GM18526 (cell line): ENCODE results near the gene MCRIP1.

Source experiments
- POLR2A ChIP-seq: IDR thresholded peaks from 3 replicates; pipeline ENCODE4 v1.6.1; 2011; ENCODE audit not compliant: insufficient read length; ENCODE audit errors: extremely low read depth

The MCRIP1 gene

DNA sequence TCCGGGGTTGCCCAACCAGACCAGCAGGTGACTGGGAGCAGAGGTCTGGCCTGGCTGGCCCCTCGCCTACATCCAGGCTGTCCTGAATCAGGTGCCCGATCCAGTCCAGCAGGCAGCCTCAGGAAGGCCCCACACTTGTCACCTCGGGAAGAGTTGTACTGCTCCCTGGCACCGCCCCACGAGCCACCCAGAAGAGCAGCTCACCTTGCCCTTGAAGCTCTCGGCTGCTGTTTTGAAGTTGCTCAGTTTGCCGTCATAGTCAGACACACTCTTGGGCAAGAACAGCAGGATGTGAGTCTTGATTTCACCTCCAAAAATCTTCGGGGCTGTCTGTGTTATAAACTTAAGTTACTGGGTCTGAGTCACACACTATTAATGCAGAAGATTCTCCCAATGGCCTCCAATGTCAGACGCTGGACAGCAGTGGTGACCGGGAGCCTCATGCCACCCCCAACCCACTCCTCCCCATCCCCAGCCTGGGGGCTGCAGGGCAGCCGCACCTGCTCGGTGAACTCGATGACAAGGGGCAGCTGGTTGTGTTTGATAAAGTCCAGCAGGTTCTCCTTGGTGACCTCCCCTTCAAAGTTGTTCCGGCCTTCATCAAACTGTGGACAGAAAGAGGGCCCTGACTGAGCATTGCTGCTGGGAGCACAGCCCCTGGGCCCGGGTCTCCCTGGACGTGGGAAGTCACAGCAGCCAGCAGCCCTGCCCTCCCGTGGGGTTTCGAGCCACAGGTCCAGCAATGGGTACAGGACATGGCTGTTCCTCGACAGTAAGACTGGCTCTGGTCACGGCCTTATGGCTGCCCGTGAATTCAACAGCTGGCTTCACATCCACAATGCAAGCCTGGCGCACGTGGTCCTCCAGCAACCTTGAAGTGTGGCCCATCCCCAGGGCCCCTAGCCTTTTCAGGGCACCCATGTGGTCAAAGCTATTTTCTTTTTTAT, 13.9 kb upstream of the MCRIP1 start:
- no peak for TF ChIP-seq POLR2A

DNA sequence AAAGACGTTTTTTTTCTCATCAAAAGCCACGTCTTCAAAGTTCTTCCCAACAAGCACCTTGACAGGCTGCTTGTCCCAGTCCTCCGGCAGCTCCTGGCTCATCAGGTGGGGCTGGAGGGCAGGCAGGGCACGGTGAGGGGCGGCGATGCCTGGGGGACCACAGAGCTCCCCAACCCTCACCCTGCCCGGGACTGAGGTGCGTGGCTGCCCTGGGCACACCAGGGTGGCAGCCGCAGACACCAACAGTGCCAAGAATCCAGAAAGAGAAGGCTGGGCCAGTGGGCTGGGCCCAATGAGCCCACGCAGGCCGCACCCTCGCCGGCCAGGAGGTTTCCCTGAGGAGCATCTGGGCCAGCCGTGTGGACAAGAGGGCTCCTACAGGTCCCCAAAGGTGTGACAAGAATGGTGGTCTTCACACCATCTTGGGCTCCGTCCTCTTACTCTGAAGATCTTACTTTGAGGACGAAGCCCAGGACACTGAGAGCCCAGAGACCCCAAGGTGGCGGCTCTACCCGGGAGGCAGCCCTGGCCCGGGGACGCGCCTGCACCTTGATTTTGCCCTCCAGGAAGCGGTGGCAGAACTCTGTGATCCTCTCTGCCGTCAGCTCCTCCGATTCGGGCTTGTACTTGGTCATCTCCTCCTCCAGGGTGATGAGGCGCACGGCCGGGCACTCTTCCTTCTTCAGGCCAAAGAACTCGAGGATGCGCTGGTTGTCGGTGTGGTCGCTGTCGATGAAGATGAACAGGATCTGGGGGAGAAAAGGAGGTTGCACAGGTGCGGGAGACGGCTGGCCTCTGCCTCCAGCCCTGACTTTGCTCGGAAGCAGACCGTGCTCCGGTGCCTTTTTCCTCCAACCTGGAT, 13.0 kb upstream of the MCRIP1 start:
- no peak for TF ChIP-seq POLR2A

DNA sequence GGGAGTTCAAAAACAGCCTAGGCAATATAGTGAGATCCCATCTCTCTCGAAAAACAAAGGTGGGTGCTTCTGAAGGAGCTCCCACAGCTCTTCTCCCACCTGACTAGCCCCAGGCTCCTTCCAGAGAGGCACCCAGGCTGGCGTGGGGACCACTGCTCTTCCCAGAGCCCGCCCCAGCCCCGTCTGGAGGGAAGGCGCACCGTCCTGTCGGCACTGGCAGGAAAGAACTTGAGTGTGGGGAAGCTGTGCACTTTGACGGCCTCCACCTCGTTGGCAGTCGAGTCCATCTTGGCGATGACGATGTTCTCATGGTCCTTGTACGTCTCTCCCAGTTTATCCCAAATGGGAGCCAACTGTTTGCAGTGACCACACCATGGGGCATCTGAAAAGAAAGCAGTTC, 12.3 kb upstream of the MCRIP1 start:
- no peak for TF ChIP-seq POLR2A

DNA sequence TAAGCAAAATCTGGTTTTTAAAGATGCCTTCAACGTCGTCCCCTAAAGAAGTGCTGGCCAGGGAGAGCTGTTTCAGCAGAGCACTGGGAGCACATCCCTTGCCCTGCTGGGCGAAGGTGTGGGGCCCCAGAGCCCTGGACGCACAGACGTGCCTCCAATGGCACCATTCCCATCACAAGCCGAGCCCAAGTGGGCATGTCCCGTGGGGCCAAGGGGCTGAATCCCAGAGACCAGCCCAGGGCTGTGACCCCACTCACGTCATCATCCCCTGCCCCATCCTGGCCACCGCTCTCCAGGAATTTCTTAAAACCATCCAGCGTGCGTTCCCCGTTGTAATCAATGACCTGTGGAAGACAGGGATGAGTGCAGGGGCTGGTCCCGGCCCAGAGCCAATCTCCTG, 11.8 kb upstream of the MCRIP1 start:
- no peak for TF ChIP-seq POLR2A

DNA sequence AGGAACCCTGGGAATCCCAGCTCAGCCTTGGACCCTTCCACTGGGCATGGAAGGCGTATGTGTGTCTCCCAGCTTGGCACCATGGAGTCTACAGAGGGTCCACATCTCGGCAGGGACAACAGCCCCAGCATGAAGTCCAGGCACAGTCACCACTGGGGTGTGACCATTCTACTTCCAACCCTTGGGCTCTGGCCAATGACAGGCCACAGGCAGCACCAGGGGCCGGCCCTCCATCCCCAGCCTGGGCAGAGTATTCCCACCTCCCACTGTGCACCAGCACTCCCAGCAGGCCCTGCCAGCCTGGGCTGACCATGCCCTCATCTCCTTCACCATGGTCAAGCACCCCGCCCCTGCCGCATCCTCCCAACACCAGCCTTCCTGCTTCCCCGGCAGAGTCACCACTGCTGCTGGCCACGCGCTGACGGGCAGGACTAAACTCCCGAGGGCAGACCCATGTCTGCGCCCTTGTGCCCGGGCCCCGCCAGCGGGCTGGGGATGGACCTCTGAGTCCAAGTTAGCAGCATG, 11.3 kb upstream of the MCRIP1 start:
- TF ChIP-seq POLR2A = no peak

DNA sequence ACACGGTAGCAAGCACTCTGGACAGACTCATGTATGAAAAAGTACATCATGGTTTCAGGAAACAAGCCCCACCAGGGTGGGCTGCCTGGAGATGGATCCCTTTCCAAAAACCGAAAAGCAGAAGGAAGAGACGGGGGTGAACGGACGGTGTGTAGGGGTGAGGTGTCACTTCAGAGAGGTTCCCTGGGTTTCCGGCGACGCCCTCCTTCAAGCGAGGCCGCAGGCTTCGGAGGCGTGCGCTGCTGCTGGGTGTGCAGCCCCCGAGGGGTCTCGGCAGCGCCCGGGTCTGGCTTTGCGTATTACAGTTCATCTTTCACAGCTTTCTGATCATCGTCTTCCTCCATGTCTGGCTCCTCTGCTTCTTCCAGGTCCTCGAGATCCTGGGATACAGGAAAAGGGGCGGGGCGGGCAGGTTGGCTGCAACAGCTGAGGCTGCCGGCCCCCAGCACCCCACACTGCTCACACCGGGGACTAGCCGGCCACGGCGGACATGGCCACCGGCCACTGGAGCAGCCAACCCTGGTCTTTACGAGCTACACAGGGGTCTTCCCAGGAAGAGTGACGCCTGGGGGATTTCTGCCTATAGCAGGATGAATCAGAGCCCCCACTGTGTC, 10.7 kb upstream of the MCRIP1 start:
- TF ChIP-seq POLR2A = no peak

DNA sequence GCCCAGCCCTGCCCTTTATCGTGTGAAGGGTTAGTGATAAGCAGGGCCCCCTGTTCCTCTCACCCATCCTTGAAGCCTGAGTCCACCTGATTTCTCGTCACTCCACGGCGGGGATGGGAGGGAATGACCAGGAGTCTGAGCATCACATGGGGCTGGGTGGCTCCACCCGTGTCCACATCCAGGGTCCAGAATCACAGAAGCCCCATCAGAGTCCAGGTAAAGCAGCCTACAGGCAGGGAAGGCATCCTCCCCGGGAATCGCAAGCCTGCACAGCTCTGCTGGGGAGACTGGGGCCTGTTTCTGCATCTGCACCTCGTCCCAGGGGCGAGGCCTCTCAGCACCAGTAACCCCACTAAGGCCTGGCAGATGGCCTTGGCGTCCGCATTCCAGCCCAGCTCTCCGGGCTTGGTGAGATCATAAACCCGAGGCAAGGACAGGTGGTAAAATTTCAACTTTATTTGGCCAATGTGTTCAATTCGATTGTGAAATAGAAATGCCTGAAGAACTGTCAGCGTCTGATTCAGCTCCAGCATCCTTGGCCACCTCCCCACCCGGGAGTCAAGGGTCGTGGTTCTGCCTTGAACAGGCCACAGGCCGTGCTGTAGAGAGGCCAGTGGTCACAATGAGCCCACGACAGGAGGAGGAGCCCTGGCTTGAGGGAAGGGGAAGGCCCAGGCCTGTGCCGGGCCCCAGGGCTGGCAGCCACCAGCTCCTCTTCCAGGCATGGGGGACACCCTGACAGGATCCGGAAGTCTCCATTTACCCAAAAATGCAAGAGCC, 9.8 kb upstream of the MCRIP1 start:
- no peak for TF ChIP-seq POLR2A

DNA sequence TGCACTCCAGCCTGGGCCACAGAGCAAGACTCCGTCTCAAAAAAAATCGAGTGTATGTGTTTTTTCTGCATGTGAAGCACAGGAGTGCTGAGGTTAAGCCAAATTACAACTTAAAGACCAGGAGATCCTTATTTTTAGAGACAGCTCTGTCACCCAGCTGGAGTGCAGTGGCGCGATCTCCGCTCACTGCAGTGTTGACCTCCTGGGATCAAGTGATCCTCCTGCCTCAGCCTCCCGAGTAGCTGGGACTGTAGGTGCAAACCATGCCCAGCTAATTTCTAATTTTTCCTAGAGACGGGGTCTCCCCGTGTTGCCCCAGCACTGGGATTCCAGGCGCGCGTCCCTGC, 9.3 kb upstream of the MCRIP1 start:
- no peak for TF ChIP-seq POLR2A

DNA sequence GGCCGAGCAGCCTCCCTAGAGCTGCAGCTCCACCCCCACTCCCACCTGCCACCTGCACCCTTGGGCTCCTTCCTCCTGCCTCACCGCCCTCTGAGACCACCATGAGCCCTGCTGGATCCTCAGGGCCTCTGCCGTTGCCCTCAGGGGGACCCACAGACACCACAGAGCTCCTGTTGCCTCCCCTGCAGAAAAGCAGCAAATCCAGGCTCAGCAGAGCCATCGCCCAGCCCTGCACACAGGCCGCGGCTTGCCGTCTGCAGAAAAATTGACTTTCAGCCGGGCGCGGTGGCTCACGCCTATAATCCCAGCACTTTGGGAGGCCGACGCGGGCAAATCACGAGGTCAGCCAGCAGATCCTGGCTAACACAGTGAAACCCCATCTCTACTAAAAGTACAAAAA, 8.8 kb upstream of the MCRIP1 start:
- no peak for TF ChIP-seq POLR2A

DNA sequence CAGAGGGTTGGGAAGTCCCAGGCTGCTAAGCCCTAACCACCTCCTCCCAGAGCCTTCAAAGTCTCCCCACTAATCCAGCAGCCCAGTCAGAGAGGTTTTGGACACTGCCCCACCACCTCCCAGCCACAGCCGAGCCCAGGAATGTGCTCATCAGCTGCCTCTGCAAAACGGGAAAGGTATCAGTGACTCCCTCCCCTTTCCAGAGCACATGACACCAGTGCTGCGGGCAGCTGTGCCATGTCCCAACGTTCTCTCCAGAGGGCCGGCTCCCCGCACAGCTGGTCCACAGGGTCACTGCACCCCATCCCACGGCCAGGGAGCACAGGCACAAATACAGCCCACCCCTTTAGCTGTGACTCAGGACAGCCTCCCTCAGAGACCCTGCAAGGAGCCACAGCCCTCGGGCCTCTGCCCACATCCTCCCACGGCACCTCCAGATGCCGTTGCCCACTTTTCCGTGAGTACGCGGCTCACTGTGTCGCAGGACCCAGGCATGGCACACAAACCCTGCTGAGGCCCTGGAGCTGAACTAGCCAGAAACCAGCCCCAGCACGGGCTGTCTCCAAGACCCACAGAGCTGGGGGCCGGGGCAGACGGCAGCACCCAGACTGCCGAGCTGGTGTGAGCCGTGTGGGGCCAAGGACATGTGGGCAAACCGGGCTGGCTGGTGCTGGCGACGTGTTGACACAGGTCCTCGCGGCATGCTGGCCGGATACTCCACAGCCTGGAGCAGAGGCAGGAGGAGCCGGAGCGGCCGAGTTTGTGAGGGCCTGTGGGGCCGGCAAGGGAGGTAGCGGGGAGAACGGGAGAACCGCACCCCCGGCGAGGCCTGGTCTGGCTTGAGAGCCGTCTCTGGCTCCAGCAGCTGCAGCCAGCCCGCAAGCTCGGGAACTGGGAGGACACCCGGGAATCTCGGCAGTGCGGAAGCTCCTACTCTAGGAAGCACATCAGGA, 8.0 kb upstream of the MCRIP1 start:
- no peak for TF ChIP-seq POLR2A

DNA sequence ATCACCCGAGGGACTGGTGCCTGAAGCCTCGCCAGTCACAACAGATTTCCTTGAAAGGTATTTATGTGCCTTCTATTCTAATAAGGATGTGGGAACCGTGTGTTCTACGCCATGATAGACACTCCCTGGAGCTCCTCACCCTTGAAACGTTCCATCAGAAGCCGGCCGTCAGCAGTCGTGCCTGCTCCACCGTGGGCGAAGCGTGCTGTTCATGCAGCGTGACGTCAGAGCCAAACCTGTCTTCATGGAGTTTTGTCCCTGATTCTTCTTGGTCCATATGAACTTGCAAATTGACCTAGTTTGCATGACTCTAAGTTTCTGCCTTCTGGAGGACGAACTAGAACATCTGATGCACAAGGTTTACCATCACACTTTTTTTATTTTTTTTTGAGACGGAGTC, 6.2 kb upstream of the MCRIP1 start:
- TF ChIP-seq POLR2A = no peak

DNA sequence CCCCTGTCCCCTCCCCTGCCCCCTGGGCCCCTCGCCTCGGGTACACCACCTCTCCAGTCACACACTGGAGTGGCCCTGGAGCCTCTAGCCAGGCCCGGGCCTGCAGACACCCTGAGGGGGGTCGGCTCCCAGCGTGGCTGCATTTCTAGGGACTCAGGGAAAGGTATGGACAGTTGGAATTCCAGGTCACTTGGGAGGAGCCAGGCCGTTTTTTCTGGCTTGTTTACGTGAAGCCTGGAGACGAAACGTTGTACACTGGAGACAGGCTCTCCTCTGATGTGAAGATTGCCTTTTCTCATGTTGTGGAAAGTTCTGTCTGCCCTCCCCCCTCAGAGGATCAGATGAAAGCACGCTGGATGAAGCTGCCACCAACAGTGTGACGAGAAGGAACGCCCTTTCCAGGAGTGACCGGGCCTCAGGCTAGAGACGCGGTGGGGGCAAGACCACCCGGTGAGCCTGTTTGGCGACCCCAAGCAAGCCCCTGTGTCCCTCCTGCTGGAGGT, 5.7 kb upstream of the MCRIP1 start:
- no peak for TF ChIP-seq POLR2A

DNA sequence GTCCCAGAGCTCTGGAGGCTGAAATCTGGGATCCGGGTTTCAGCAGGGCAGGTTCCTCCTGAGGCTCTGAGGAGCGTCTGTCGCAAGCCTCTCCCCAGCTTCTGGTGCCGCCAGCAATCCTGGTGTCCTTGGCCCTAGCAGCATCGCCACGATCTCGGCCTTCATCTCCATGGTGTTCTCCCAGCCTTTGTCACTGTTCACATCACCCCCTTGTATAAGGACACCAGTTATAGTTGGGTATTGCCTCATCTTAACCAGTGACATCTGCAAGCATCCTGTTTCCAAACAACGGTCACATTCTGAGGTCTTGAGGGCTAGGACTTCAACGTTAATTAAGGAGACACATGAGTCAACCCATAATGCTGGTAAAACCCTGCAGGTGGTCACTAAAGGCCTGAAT, 4.5 kb upstream of the MCRIP1 start:
- no peak for TF ChIP-seq POLR2A
